MM.1S (cell line): ENCODE measurements around the gene SALL4.

Source experiments
- DNase-seq: peaks from one replicate; pipeline ENCODE4 v3.0.0-alpha.2; 2015
- H2AFZ ChIP-seq: fragments of 300-600 bp; sonication (generic); 2 replicates; pipeline ENCODE4 v1.6.0; 2016; ENCODE audit warnings: antibody characterized with exemption, low read length
- H3F3A ChIP-seq: fragments of 300-600 bp; sonication (generic); 2 replicates; pipeline ENCODE4 v1.6.1; 2016; ENCODE audit warnings: mild to moderate bottlenecking, antibody characterized with exemption, low read length, moderate library complexity, mixed read lengths; ENCODE audit not compliant: insufficient read depth
- H3K27ac ChIP-seq: fragments of 300-600 bp; sonication (generic); 2 replicates; pipeline ENCODE4 v1.5.1; 2016; ENCODE audit warnings: mild to moderate bottlenecking, low read length
- H3K27me3 ChIP-seq: fragments of 300-600 bp; sonication (generic); replicated peaks from 2 replicates; pipeline ENCODE4 v1.6.0; 2016; ENCODE audit warnings: low read length; ENCODE audit not compliant: insufficient read depth
- H3K36me3 ChIP-seq: fragments of 300-600 bp; sonication (generic); replicated peaks from 2 replicates; pipeline ENCODE4 v1.6.1; 2016; ENCODE audit warnings: mild to moderate bottlenecking, low read length, mixed read lengths; ENCODE audit not compliant: insufficient read depth
- H3K4me1 ChIP-seq: fragments of 300-600 bp; sonication (generic); 2 replicates; pipeline ENCODE4 v1.6.1; 2016; ENCODE audit warnings: low read length, mixed read lengths
- H3K4me2 ChIP-seq: fragments of 300-600 bp; sonication (generic); 2 replicates; pipeline ENCODE4 v1.6.0; 2016; ENCODE audit warnings: low read depth, low read length
- H3K4me3 ChIP-seq: fragments of 300-600 bp; sonication (generic); 2 replicates; pipeline ENCODE4 v1.5.1; 2016; ENCODE audit warnings: low read length, mixed read lengths
- H3K79me2 ChIP-seq: fragments of 300-600 bp; sonication (generic); 2 replicates; pipeline ENCODE4 v1.6.1; 2016; ENCODE audit warnings: mixed run types, low read length, mixed read lengths
- H3K9ac ChIP-seq: fragments of 300-600 bp; sonication (generic); 2 replicates; pipeline ENCODE4 v1.6.1; 2016; ENCODE audit warnings: low read length, mixed read lengths
- H3K9me2 ChIP-seq: fragments of 300-600 bp; sonication (generic); replicated peaks from 2 replicates; pipeline ENCODE4 v1.6.1; 2016; ENCODE audit warnings: mild to moderate bottlenecking, low read length, mixed read lengths; ENCODE audit not compliant: insufficient read depth
- H3K9me3 ChIP-seq: fragments of 300-600 bp; sonication (generic); replicated peaks from 2 replicates; pipeline ENCODE4 v1.6.1; 2016; ENCODE audit warnings: mild to moderate bottlenecking, low read length, mixed read lengths; ENCODE audit not compliant: insufficient read depth
- H4K20me1 ChIP-seq: fragments of 300-600 bp; sonication (generic); 2 replicates; pipeline ENCODE4 v1.6.1; 2016; ENCODE audit warnings: mild to moderate bottlenecking, low read length, moderate library complexity, mixed read lengths; ENCODE audit not compliant: insufficient read depth
- CTCF ChIP-seq: fragments of 300-600 bp; sonication (generic); IDR thresholded peaks from 2 replicates; pipeline ENCODE4 v1.5.1; 2016; ENCODE audit warnings: antibody characterized with exemption, low read length, mixed read lengths
- EZH2 ChIP-seq: fragments of 300-600 bp; sonication (generic); optimal IDR thresholded peaks from 2 replicates; pipeline ENCODE3; 2017; ENCODE audit warnings: low read depth, mild to moderate bottlenecking, antibody characterized with exemption, low read length, mixed read lengths
- EZH2phosphoT487 ChIP-seq: fragments of 300-600 bp; sonication (generic); IDR thresholded peaks from 2 replicates; pipeline ENCODE4 v1.6.1; 2018; ENCODE audit warnings: antibody characterized with exemption, low read length

The SALL4 gene

GRCh38 chr20:51811514-51812128 lies 9.3 kb upstream of the SALL4 start:
- Histone ChIP-seq H3K9ac (no peak overlapping the region), H3K9me3 (no peaks in the 10 kb centered on the region), H2AFZ (no peak overlapping the region), H3K4me3 (no peak overlapping the region), H3K79me2 (no peaks in the 10 kb centered on the region), H3F3A (no peaks in the 10 kb centered on the region), H3K27me3 (no peaks in the 10 kb centered on the region), H3K4me1 (no peaks in the 10 kb centered on the region), H3K27ac (no peak overlapping the region), H3K36me3 (no peaks in the 10 kb centered on the region), H3K9me2 (no peaks in the 10 kb centered on the region), H4K20me1 (no peaks in the 10 kb centered on the region), H3K4me2 (no peak overlapping the region)
- TF ChIP-seq EZH2phosphoT487 (no peak), CTCF (no peak), EZH2 (no peak)
- DNase-seq = no peak

- no peak overlapping the region for H2AFZ ChIP-seq
- H3K4me3 ChIP-seq = no peak overlapping the region
- no peaks in the 10 kb centered on the region for H3K9me3 ChIP-seq
- no peak for DNase-seq
- no peak overlapping the region for H3K4me2 ChIP-seq
- TF ChIP-seq CTCF = no peak
- TF ChIP-seq EZH2 = no peak
- no peak for TF ChIP-seq EZH2phosphoT487
- no peaks in the 10 kb centered on the region for H3F3A ChIP-seq
- H3K27me3 ChIP-seq = no peaks in the 10 kb centered on the region
- no peaks in the 10 kb centered on the region for H3K36me3 ChIP-seq
- no peak overlapping the region for H3K9ac ChIP-seq
- H3K79me2 ChIP-seq = no peaks in the 10 kb centered on the region
- H3K27ac ChIP-seq = no peak overlapping the region
- no peaks in the 10 kb centered on the region for H3K9me2 ChIP-seq
- H3K4me1 ChIP-seq = no peaks in the 10 kb centered on the region
- H4K20me1 ChIP-seq = no peaks in the 10 kb centered on the region
Observed at GRCh38 chr20:51811042-51811355, 8.7 kb upstream of the SALL4 start.

- Histone ChIP-seq H2AFZ (no peak overlapping the region), H3K9me3 (no peaks in the 10 kb centered on the region), H3K4me2 (no peak overlapping the region), H3K9me2 (no peaks in the 10 kb centered on the region), H3K36me3 (no peaks in the 10 kb centered on the region), H3K27me3 (no peaks in the 10 kb centered on the region), H3K79me2 (no peaks in the 10 kb centered on the region), H3F3A (no peaks in the 10 kb centered on the region), H3K4me1 (no peaks in the 10 kb centered on the region), H3K27ac (no peak overlapping the region), H3K4me3 (no peak overlapping the region), H3K9ac (no peak overlapping the region), H4K20me1 (no peaks in the 10 kb centered on the region)
- no peak for DNase-seq
- no peak for TF ChIP-seq EZH2
- TF ChIP-seq EZH2phosphoT487 = no peak
- no peak for TF ChIP-seq CTCF
Observed at GRCh38 chr20:51810155-51811041, 8.1 kb upstream of the SALL4 start.
